Adipose tissue (tissue), 3 donors: Measurements from ENCODE around the gene RNASEL. TPM values are rescaled to one million over a fixed set of nuclear protein-coding genes. Genes with fewer than 3 reads are reported as not detected.

Experiments used
- H3K27ac ChIP-seq: one replicate; pipeline ENCODE4 v1.5.1; 2013; ENCODE audit warnings: low read depth, low read length
- WGBS, 3 donors: extraction: QIAGEN DNeasy Blood & Tissue Kit; methylation state at CpG; one replicate each; pipeline ENCODE4 v1.1.7; 2013; 5-methylcytosine and 5-hydroxymethylcytosine counted together
- polyA plus RNA-seq, 3 donors: library from polyadenylated mRNA; stranded (reverse); fragments of 200-250 nt; gene quantifications; one replicate each; pipeline ENCODE4 v1.2.3, GENCODE V29; 2013
- donor health status: healthy with polysubstance abuse.
- donor health status: Bipolar disorder and iron deficiency.
- donor health status: healthy.

The RNASEL gene
- polyA plus RNA-seq, 3 donors: 2.0 to 6.1 (median 3.2) TPM

DNA sequence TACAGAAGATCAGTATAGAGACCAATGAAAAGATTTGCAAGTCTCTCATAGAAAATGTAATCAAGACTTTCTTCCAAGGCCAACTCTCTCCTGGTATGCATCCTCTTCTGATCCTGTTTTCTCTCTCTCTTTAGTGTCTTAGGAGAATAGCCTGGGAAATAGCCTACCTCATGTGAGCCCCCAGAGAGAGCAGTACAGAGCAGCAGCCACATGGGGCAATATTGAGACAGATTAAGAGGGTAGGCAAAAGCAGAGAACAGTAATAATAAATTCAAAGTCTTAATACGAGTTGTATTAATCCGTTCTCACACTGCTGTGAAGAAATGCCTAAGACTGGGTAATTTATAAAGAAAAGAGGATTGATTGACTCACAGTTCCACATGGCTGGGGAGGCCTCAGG, 61.4 kb downstream of the RNASEL start:
- no peak overlapping the region for H3K27ac ChIP-seq
- WGBS, 3 donors: 80 to 94% (median 81%) methylated on average over 2 of the region's 2 CpGs

GRCh38 chr1:182525342-182525741, 63.7 kb downstream of the RNASEL start:
- no peak overlapping the region for H3K27ac ChIP-seq

Other genes with a start within 250 kb of the RNASEL start
- gene GLUL, start 197.5 kb downstream of the RNASEL start, polyA plus RNA-seq: 1,000 to 10,000 TPM; 1,065 to 6,550 (median 3,246) TPM
- not detected for gene TEDDM1, start 188.6 kb downstream of the RNASEL start, polyA plus RNA-seq
- gene RGSL1, start 139.1 kb downstream of the RNASEL start, polyA plus RNA-seq: not detected
- gene RGS16, start 15.1 kb upstream of the RNASEL start, polyA plus RNA-seq: 10 to 100 TPM in 2 of 3 donors, 1 to 10 TPM in 1; 4.9 to 38.5 (median 22.2) TPM
- under 1 TPM in 2 of 3 donors, not detected in 1; 0.03 to 0.11 TPM for gene RGS8, start 95.3 kb upstream of the RNASEL start, polyA plus RNA-seq
- gene NPL, start 200.5 kb upstream of the RNASEL start, polyA plus RNA-seq: 10 to 100 TPM in 1 of 3 donors, 1 to 10 TPM in 2; 1.8 to 35.0 (median 8.2) TPM